ENCODE data around the gene ERAP2.

The ERAP2 gene

GRCh38 chr5:96958977-96959376 is 82.7 kb downstream of the ERAP2 start:
- H3K4me3 ChIP-seq (replicated peaks; ENCODE audit: low read depth, low read length), result no peak overlapping the region
- no peak for TF ChIP-seq CTCF (IDR thresholded peaks at IDR 0.05; ENCODE audit: low read length, missing control alignments)
- DNase-seq (ENCODE audit: low read depth), result no peak

GRCh38 chr5:96961053-96961452 is 84.8 kb downstream of the ERAP2 start:
- TF ChIP-seq CTCF (IDR thresholded peaks at IDR 0.05; ENCODE audit: low read length, missing control alignments), result no peak
- DNase-seq (ENCODE audit: low read depth), result peak; percentile 46

GRCh38 chr5:96962540-96962991 is 86.3 kb downstream of the ERAP2 start:
- TF ChIP-seq CTCF (IDR thresholded peaks at IDR 0.05; ENCODE audit: low read length, missing control alignments), result no peak
- H3K4me3 ChIP-seq (replicated peaks; ENCODE audit: low read depth, low read length), result no peak overlapping the region
- peak; percentile 20 for DNase-seq (ENCODE audit: low read depth)

More at GRCh38 chr5:96961053-96961452, 84.8 kb downstream of the ERAP2 start:
- H3K4me3 ChIP-seq (replicated peaks; ENCODE audit: low read depth, low read length), result no peak overlapping the region

GRCh38 chr5:96963267-96963666 is 87.0 kb downstream of the ERAP2 start:
- DNase-seq (ENCODE audit: low read depth), result peak; percentile 66
- TF ChIP-seq CTCF (IDR thresholded peaks at IDR 0.05; ENCODE audit: low read length, missing control alignments), result no peak
- H3K4me3 ChIP-seq (replicated peaks; ENCODE audit: low read depth, low read length), result no peak overlapping the region

GRCh38 chr5:96966801-96967200 is 90.5 kb downstream of the ERAP2 start:
- no peak for TF ChIP-seq CTCF (IDR thresholded peaks at IDR 0.05; ENCODE audit: low read length, missing control alignments)
- no peak overlapping the region for H3K4me3 ChIP-seq (replicated peaks; ENCODE audit: low read depth, low read length)
- DNase-seq (ENCODE audit: low read depth), result no peak

- no peak overlapping the region for H3K4me3 ChIP-seq (replicated peaks; ENCODE audit: low read depth, low read length)
- DNase-seq (ENCODE audit: low read depth), result no peak
- TF ChIP-seq CTCF (IDR thresholded peaks at IDR 0.05; ENCODE audit: low read length, missing control alignments), result no peak
Measured at GRCh38 chr5:96967400-96967799, 91.1 kb downstream of the ERAP2 start.

- no peak overlapping the region for H3K4me3 ChIP-seq (replicated peaks; ENCODE audit: low read depth, low read length)
Measured at GRCh38 chr5:96968074-96968473, 91.8 kb downstream of the ERAP2 start.

More at GRCh38 chr5:96968074-96968473, 91.8 kb downstream of the ERAP2 start:
- peak; percentile 55 for DNase-seq (ENCODE audit: low read depth)
- no peak for TF ChIP-seq CTCF (IDR thresholded peaks at IDR 0.05; ENCODE audit: low read length, missing control alignments)

Measured in fibroblast of pulmonary artery (primary cell).